ENCODE results near the gene NR3C2. TPM values are rescaled to one million over a fixed set of nuclear protein-coding genes. Genes with fewer than 3 reads are reported as not detected.

NR3C2 gene
- total RNA-seq, 1 experiment from 2014 or later: 14.2 TPM

GRCh38 chr4:148366251-148366650, 76.0 kb downstream of the NR3C2 start:
- no TSS peak for BruUV-seq (replicated peaks)
- CTCF ChIA-PET: no interaction called here
- Mint-ChIP-seq H3K4me1 (ENCODE audit: low read depth, unreplicated experiment) (no peaks in the 10 kb centered on the region), H3K4me3 (ENCODE audit: low read depth, unreplicated experiment) (no peak overlapping the region), H3K9me3 (ENCODE audit: low read depth, unreplicated experiment) (no peaks in the 10 kb centered on the region), H3K27me3 (ENCODE audit: unreplicated experiment) (no peaks in the 10 kb centered on the region), H3K27ac (ENCODE audit: unreplicated experiment) (no peak overlapping the region), H3K36me3 (ENCODE audit: insufficient read depth, unreplicated experiment) (no peaks in the 10 kb centered on the region)
- TF ChIP-seq CTCF (IDR thresholded peaks at IDR 0.05; ENCODE audit: unreplicated experiment): no peak
- intact Hi-C loops (cut with micrococcal nuclease; ENCODE audit: unreplicated experiment): no loop called here
- no peak for DNase-seq

GRCh38 chr4:148364525-148364924, 77.7 kb downstream of the NR3C2 start:
- H3K4me3 Mint-ChIP-seq (ENCODE audit: low read depth, unreplicated experiment): no peak overlapping the region
- H3K4me1 Mint-ChIP-seq (ENCODE audit: low read depth, unreplicated experiment): no peaks in the 10 kb centered on the region
- no TSS peak for BruUV-seq (replicated peaks)

GRCh38 chr4:148359769-148360168, 82.4 kb downstream of the NR3C2 start:
- Mint-ChIP-seq H3K27me3 (ENCODE audit: unreplicated experiment) (no peaks in the 10 kb centered on the region), H3K27ac (ENCODE audit: unreplicated experiment) (no peak overlapping the region), H3K9me3 (ENCODE audit: low read depth, unreplicated experiment) (no peaks in the 10 kb centered on the region), H3K4me3 (ENCODE audit: low read depth, unreplicated experiment) (no peak overlapping the region), H3K36me3 (ENCODE audit: insufficient read depth, unreplicated experiment) (no peaks in the 10 kb centered on the region), H3K4me1 (ENCODE audit: low read depth, unreplicated experiment) (peaks cover 8% of the 10 kb centered on the region)
- CTCF ChIA-PET: no interaction called here
- TF ChIP-seq CTCF (IDR thresholded peaks at IDR 0.05; ENCODE audit: unreplicated experiment): no peak
- DNase-seq: no peak
- intact Hi-C loops (cut with micrococcal nuclease; ENCODE audit: unreplicated experiment): no loop called here
- BruUV-seq (replicated peaks): no TSS peak

More at GRCh38 chr4:148364525-148364924, 77.7 kb downstream of the NR3C2 start:
- no peaks in the 10 kb centered on the region for H3K9me3 Mint-ChIP-seq (ENCODE audit: low read depth, unreplicated experiment)
- CTCF ChIA-PET: interaction anchor here (0.6 kb wide), 1 partner anchor 408 kb away, joined by 3 read pairs; no protein-coding TSS in a partner anchor
- H3K27me3 Mint-ChIP-seq (ENCODE audit: unreplicated experiment): no peaks in the 10 kb centered on the region
- H3K27ac Mint-ChIP-seq (ENCODE audit: unreplicated experiment): no peak overlapping the region
- TF ChIP-seq CTCF (IDR thresholded peaks at IDR 0.05; ENCODE audit: unreplicated experiment): no peak
- no peak for DNase-seq
- intact Hi-C loops (cut with micrococcal nuclease; ENCODE audit: unreplicated experiment): no loop called here
- H3K36me3 Mint-ChIP-seq (ENCODE audit: insufficient read depth, unreplicated experiment): no peaks in the 10 kb centered on the region

- CTCF ChIA-PET: no interaction called here
- no peak overlapping the region for H3K4me3 Mint-ChIP-seq (ENCODE audit: low read depth, unreplicated experiment)
- no peaks in the 10 kb centered on the region for H3K36me3 Mint-ChIP-seq (ENCODE audit: insufficient read depth, unreplicated experiment)
- no peak for TF ChIP-seq CTCF (IDR thresholded peaks at IDR 0.05; ENCODE audit: unreplicated experiment)
- intact Hi-C loops (cut with micrococcal nuclease; ENCODE audit: unreplicated experiment): no loop called here
- no peak for DNase-seq
- peaks cover 8% of the 10 kb centered on the region for H3K4me1 Mint-ChIP-seq (ENCODE audit: low read depth, unreplicated experiment)
- H3K9me3 Mint-ChIP-seq (ENCODE audit: low read depth, unreplicated experiment): no peaks in the 10 kb centered on the region
- H3K27ac Mint-ChIP-seq (ENCODE audit: unreplicated experiment): no peak overlapping the region
- BruUV-seq (replicated peaks): no TSS peak
- no peaks in the 10 kb centered on the region for H3K27me3 Mint-ChIP-seq (ENCODE audit: unreplicated experiment)
These were observed 86.6 kb downstream of the NR3C2 start for GRCh38 chr4:148355442-148356123.
